Prostate gland (tissue), 2 donors: ENCODE data around the gene SPATA12. TPM values are rescaled to one million over a fixed set of nuclear protein-coding genes. Genes with fewer than 3 reads are reported as not detected.

ENCODE experiments used
- DNase-seq: peaks from one replicate; pipeline ENCODE4 v3.0.0-alpha.2; 2019; ENCODE audit warnings: low spot score
- H3K27ac ChIP-seq, 2 donors: fragments of 200-600 bp; sonication (generic); 2 replicates each; pipeline ENCODE4 v1.5.1; 2017 to 2019
- H3K27me3 ChIP-seq: fragments of 200-600 bp; sonication (generic); replicated peaks from 2 replicates; pipeline ENCODE4 v1.5.1; 2019; ENCODE audit not compliant: insufficient read depth
- H3K36me3 ChIP-seq, 2 donors: fragments of 200-600 bp; sonication (generic); 1 replicate in 1 of 2; 2 replicates in 1 of 2; pipeline versions ENCODE4 v1.5.1 to v1.8.1; 2017 to 2019
- H3K4me1 ChIP-seq: fragments of 200-600 bp; sonication (generic); replicated peaks from 2 replicates; pipeline ENCODE4 v1.5.1; 2019
- H3K4me3 ChIP-seq, 2 donors: fragments of 200-600 bp; sonication (generic); 2 replicates each; pipeline ENCODE4 v1.5.1; 2017 to 2019
- H3K9me3 ChIP-seq: fragments of 200-600 bp; sonication (generic); 2 replicates; pipeline ENCODE4 v1.5.1; 2017
- CTCF ChIP-seq, 4 experiments: fragments of 200-600 bp in 2 of 4; fragments of 450-650 bp in 2 of 4; sonication (generic) in 2 of 4; IDR thresholded peaks; 1 replicate in 3 of 4; 2 replicates in 1 of 4; pipeline ENCODE4 v1.5.1; 2016 to 2019; ENCODE audit warnings: antibody characterized with exemption in 4 of 4, mild to moderate bottlenecking in 2 of 4, moderate library complexity in 2 of 4
- POLR2A ChIP-seq: fragments of 450-650 bp; IDR thresholded peaks from one replicate; pipeline ENCODE4 v1.6.1; 2016; ENCODE audit warnings: antibody characterized with exemption, mild to moderate bottlenecking
- POLR2AphosphoS5 ChIP-seq: sonication (generic); formaldehyde crosslinking; IDR thresholded peaks from one replicate; pipeline ENCODE4 v1.6.1; 2017; ENCODE audit warnings: antibody characterized with exemption
- WGBS: methylation state at CpG from one replicate; pipeline ENCODE4 v1.1.5; 2018; 5-methylcytosine and 5-hydroxymethylcytosine counted together
- intact Hi-C: fragments of 100-400 bp; cut with DNase I; formaldehyde crosslinking; loops from one replicate; pipeline ENCODE4 v1.14.2; 2022
- total RNA-seq, 2 donors: library from RNA; depleted of rRNA; stranded (reverse); fragments of >200 nt; gene quantifications; one replicate each; pipeline ENCODE4 v1.1.0, GENCODE V29; 2016

SPATA12 gene
- under 1 TPM in 1 of 2 donors, not detected in 1; 0.28 TPM for total RNA-seq

GRCh38 chr3:57060089-57060821 lies at the start of gene SPATA12:
TSS of gene SPATA12 (plus strand) at chr3:57060664. CDS start at chr3:57073695, 13,031 bp downstream.
- peak; percentile 67 for DNase-seq
- H3K4me1 ChIP-seq, result no peaks in the 10 kb centered on the region
- WGBS, result 74% methylated on average over 11 of the region's 11 CpGs
- no peaks in the 10 kb centered on the region for H3K9me3 ChIP-seq
- TF ChIP-seq CTCF (IDR thresholded peaks at IDR 0.05) (no peak), POLR2A (no peak), POLR2AphosphoS5 (peak; percentile 75)
- no peaks in the 10 kb centered on the region for H3K36me3 ChIP-seq
- intact Hi-C loops, result no loop called here
- H3K4me3 ChIP-seq, result no peak within 1 kb of the TSS
- H3K27ac ChIP-seq, result peak within 1 kb of the TSS in 1 of 2 donors; percentile 35
- no peaks in the 10 kb centered on the region for H3K27me3 ChIP-seq

DNA sequence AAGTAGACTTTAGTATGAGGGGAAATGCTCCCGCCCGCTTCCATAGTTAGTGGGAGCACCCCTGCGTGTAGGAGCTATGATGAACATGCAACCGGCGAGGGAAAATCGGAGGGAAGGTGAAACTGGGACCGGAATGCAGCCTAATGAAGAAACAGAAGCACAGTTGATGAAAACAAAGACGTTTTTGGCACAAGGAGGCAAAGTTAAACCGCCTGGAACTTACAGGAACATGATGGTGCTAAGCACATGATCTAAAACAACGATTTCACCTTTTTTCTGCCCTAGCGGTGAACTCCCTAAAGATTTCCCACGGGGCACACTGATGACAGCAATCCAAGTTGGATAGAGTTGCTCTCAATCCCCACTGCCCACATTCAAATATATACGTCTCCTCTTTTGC lies 49.4 kb upstream of the SPATA12 start:
- 46% methylated on average over 13 of the region's 13 CpGs for WGBS
- no peaks in the 10 kb centered on the region for H3K27me3 ChIP-seq
- intact Hi-C loops, result no loop called here
- H3K36me3 ChIP-seq, result no peaks in the 10 kb centered on the region
- no peaks in the 10 kb centered on the region for H3K9me3 ChIP-seq
- no peak for DNase-seq
- peaks cover 35% of the 10 kb centered on the region for H3K4me1 ChIP-seq
- TF ChIP-seq CTCF (IDR thresholded peaks at IDR 0.05), result no peak
- TF ChIP-seq POLR2AphosphoS5, result peak; percentile 64
- H3K4me3 ChIP-seq, result no peak overlapping the region
- H3K27ac ChIP-seq, result peak overlapping the region in 1 of 2 donors; percentile 63

DNA sequence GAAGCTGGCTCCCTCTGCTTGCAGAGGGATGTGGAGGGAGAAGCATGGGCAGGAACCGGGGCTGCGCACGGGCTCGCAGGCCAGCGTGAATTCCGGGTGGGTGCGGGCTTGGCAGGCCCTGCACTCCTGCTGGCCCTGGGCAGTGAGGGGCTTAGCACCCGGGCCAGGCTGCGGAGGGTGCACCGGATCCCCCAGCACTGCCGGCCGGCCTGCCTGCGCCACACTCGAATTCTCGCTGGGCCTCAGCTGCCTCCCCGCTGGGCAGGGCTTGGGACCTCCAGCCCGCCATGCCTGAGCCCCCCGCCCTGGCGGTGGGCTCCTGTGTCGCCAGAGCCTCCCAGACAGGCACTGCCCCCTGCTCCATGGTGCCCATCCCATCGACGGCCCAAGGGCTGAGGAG lies 47.6 kb upstream of the SPATA12 start:
- no peaks in the 10 kb centered on the region for H3K36me3 ChIP-seq
- whole genome bisulfite sequencing, result 99% methylated on average over 22 of the region's 22 CpGs
- H3K27ac ChIP-seq, result peak overlapping the region in 1 of 2 donors; percentile 19
- peaks cover 20% of the 10 kb centered on the region for H3K4me1 ChIP-seq
- DNase-seq, result no peak
- intact Hi-C loops, result no loop called here
- no peaks in the 10 kb centered on the region for H3K27me3 ChIP-seq
- no peak overlapping the region for H3K4me3 ChIP-seq
- H3K9me3 ChIP-seq, result no peaks in the 10 kb centered on the region
- no peak for TF ChIP-seq POLR2AphosphoS5
- no peak for TF ChIP-seq CTCF (IDR thresholded peaks at IDR 0.05)
- TF ChIP-seq POLR2A, result no peak

DNA sequence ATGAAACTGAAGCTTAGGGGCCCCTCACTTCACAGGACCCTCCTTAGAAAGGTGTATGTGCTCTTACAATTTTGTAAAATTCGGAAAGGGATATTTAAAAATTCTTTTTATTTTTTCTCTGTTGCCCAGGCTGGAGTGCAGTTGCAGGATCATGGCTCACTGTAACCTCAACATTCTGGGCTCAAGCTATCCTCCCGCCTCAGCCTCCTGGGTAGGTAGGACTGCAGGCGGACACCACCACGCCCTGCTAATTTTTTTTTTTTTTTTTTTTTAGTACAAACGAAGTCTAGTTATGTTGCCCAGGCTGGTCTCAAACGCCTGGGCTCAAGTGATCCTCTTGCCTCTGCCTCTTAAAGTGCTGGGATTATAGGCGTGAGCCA lies 45.1 kb upstream of the SPATA12 start:
- DNase-seq, result no peak
- Histone ChIP-seq H3K4me3 (no peak overlapping the region), H3K9me3 (no peaks in the 10 kb centered on the region), H3K36me3 (no peaks in the 10 kb centered on the region), H3K27ac (peak overlapping the region in 1 of 2 donors; percentile 57), H3K27me3 (no peaks in the 10 kb centered on the region), H3K4me1 (peaks cover 4% of the 10 kb centered on the region)
- intact Hi-C loops, result no loop called here
- TF ChIP-seq CTCF (IDR thresholded peaks at IDR 0.05) (no peak), POLR2AphosphoS5 (no peak), POLR2A (no peak)
- 79% methylated on average over 7 of the region's 7 CpGs for whole genome bisulfite sequencing

DNA sequence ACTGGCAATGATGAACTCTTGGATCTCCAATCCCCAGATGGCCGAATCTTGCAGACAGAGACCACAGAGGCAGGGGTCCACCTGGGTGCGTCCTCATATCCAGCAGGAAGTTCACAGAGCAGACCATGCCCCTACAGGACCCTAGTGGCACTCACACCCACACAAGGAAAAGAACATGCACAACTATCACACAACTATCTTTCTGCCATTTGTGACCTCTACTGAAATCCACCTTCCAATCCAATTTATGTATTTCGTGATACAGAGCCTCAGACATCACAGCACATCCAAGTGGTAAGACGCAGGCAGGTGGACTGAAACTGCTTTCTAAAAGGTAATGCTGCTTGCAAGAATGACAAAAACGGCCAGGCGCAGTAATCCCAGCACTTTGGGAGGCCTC lies 44.6 kb upstream of the SPATA12 start:
- WGBS, result 95% methylated on average over 6 of the region's 6 CpGs
- intact Hi-C loops, result no loop called here
- no peak for TF ChIP-seq CTCF (IDR thresholded peaks at IDR 0.05)
- TF ChIP-seq POLR2A, result no peak
- no peak for TF ChIP-seq POLR2AphosphoS5

More for the DNA sequence above, 44.6 kb upstream of the SPATA12 start:
- no peak overlapping the region for H3K27ac ChIP-seq
- DNase-seq, result no peak
- no peaks in the 10 kb centered on the region for H3K36me3 ChIP-seq
- no peak overlapping the region for H3K4me3 ChIP-seq
- H3K27me3 ChIP-seq, result no peaks in the 10 kb centered on the region
- H3K9me3 ChIP-seq, result no peaks in the 10 kb centered on the region
- H3K4me1 ChIP-seq, result peaks cover 4% of the 10 kb centered on the region
